ENCODE results near the gene CREB5.

GRCh38 chr7:28631995-28632394 is 219.7 kb downstream of the CREB5 start:
- TF ChIP-seq CTCF (IDR thresholded peaks at IDR 0.05) (no peak), POLR2A (IDR thresholded peaks at IDR 0.05) (no peak), EP300 (IDR thresholded peaks at IDR 0.05) (no peak)
